BLaER1 (cell line): ENCODE measurements around the gene RGS14.
A peak's percentile ranks its signal among the peaks of the same experiment; 100 is the strongest.

Experiments
- H3K27ac ChIP-seq: shearing (Covaris generic); formaldehyde crosslinking; 2 replicates; pipeline ENCODE4 v1.8.1; 2022
- H3K27me3 ChIP-seq: shearing (Covaris generic); formaldehyde crosslinking; 2 replicates; pipeline ENCODE4 v1.8.1; 2022
- H3K36me3 ChIP-seq: shearing (Covaris generic); formaldehyde crosslinking; 2 replicates; pipeline ENCODE4 v1.8.1; 2022
- H3K4me1 ChIP-seq: shearing (Covaris generic); formaldehyde crosslinking; 2 replicates; pipeline ENCODE4 v1.8.1; 2022
- H3K4me2 ChIP-seq: shearing (Covaris generic); formaldehyde crosslinking; 2 replicates; pipeline ENCODE4 v1.8.1; 2022
- H3K4me3 ChIP-seq: shearing (Covaris generic); formaldehyde crosslinking; 2 replicates; pipeline ENCODE4 v1.8.1; 2022
- H3K9ac ChIP-seq: shearing (Covaris generic); formaldehyde crosslinking; 2 replicates; pipeline ENCODE4 v1.8.1; 2022
- H3K9me3 ChIP-seq: shearing (Covaris generic); formaldehyde crosslinking; 2 replicates; pipeline ENCODE4 v1.8.1; 2022
- H4K20me1 ChIP-seq: shearing (Covaris generic); formaldehyde crosslinking; 2 replicates; pipeline ENCODE4 v1.8.1; 2022
- Cebpa-rat ChIP-seq: shearing (Covaris generic); IDR thresholded peaks from 2 replicates; pipeline ENCODE4 v1.8.1; 2022

Gene RGS14, protein sequence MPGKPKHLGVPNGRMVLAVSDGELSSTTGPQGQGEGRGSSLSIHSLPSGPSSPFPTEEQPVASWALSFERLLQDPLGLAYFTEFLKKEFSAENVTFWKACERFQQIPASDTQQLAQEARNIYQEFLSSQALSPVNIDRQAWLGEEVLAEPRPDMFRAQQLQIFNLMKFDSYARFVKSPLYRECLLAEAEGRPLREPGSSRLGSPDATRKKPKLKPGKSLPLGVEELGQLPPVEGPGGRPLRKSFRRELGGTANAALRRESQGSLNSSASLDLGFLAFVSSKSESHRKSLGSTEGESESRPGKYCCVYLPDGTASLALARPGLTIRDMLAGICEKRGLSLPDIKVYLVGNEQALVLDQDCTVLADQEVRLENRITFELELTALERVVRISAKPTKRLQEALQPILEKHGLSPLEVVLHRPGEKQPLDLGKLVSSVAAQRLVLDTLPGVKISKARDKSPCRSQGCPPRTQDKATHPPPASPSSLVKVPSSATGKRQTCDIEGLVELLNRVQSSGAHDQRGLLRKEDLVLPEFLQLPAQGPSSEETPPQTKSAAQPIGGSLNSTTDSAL

GRCh38 chr5:177357459-177358351, at the start of gene RGS14:
Gene RGS14, plus strand, starts transcription at chr5:177357924. Its CDS starts 101 bp downstream, at chr5:177358025.
- H3K4me1 ChIP-seq, result peaks cover 77% of the 10 kb centered on the region
- no peaks in the 10 kb centered on the region for H3K36me3 ChIP-seq
- H3K27me3 ChIP-seq, result no peaks in the 10 kb centered on the region
- no peaks in the 10 kb centered on the region for H4K20me1 ChIP-seq
- H3K4me2 ChIP-seq, result peak within 1 kb of the TSS; percentile 99
- H3K4me3 ChIP-seq, result peak within 1 kb of the TSS; percentile 73
- peak within 1 kb of the TSS; percentile 82 for H3K9ac ChIP-seq
- peak within 1 kb of the TSS; percentile 88 for H3K27ac ChIP-seq
- TF ChIP-seq Cebpa-rat, result no peak
- no peaks in the 10 kb centered on the region for H3K9me3 ChIP-seq

GRCh38 chr5:177308740-177309139, 49.0 kb upstream of the RGS14 start:
- H3K4me2 ChIP-seq, result peak overlapping the region; percentile 100
- H3K9me3 ChIP-seq, result no peaks in the 10 kb centered on the region
- no peak for TF ChIP-seq Cebpa-rat
- H3K27ac ChIP-seq, result peak overlapping the region; percentile 97
- peak overlapping the region; percentile 92 for H3K4me3 ChIP-seq
- H3K36me3 ChIP-seq, result peaks cover 52% of the 10 kb centered on the region
- peaks cover 81% of the 10 kb centered on the region for H3K4me1 ChIP-seq
- H3K9ac ChIP-seq, result peak overlapping the region; percentile 98
- H4K20me1 ChIP-seq, result peaks cover 92% of the 10 kb centered on the region
- no peaks in the 10 kb centered on the region for H3K27me3 ChIP-seq

GRCh38 chr5:177309351-177310191, 48.2 kb upstream of the RGS14 start:
- no peak for TF ChIP-seq Cebpa-rat
- Histone ChIP-seq H3K27ac (peak overlapping the region; percentile 97), H3K9ac (peak overlapping the region; percentile 98), H4K20me1 (peaks cover 92% of the 10 kb centered on the region), H3K9me3 (no peaks in the 10 kb centered on the region), H3K4me3 (peak overlapping the region; percentile 92), H3K4me1 (peaks cover 85% of the 10 kb centered on the region), H3K4me2 (peak overlapping the region; percentile 100), H3K27me3 (no peaks in the 10 kb centered on the region), H3K36me3 (peaks cover 52% of the 10 kb centered on the region)

DNA sequence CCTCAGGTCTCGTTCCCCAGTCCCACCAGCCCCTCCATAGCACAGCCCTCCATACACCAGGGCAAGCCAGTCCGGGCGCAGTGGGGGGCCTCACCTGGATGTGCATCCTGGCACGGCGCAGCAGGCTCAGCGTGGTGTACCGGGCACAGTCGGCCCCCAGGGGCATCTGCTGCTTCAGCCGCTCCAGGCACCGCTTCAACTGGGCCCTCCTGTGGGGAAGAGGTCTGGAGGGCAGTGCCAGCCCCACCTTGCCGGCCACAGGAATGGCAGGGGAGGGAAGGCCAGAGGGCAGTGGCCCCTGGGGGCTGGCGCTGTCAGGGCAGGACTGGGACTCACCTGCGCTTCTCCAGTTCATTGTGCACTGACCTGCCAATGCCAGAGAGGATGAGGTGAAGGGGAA, 47.4 kb upstream of the RGS14 start:
- H3K9me3 ChIP-seq, result no peaks in the 10 kb centered on the region
- no peaks in the 10 kb centered on the region for H3K27me3 ChIP-seq
- H3K4me1 ChIP-seq, result peaks cover 79% of the 10 kb centered on the region
- peaks cover 92% of the 10 kb centered on the region for H4K20me1 ChIP-seq
- H3K4me3 ChIP-seq, result peak overlapping the region; percentile 92
- H3K4me2 ChIP-seq, result peak overlapping the region; percentile 100
- peak overlapping the region; percentile 97 for H3K27ac ChIP-seq
- H3K9ac ChIP-seq, result peak overlapping the region; percentile 98
- TF ChIP-seq Cebpa-rat, result no peak
- H3K36me3 ChIP-seq, result peaks cover 48% of the 10 kb centered on the region

DNA sequence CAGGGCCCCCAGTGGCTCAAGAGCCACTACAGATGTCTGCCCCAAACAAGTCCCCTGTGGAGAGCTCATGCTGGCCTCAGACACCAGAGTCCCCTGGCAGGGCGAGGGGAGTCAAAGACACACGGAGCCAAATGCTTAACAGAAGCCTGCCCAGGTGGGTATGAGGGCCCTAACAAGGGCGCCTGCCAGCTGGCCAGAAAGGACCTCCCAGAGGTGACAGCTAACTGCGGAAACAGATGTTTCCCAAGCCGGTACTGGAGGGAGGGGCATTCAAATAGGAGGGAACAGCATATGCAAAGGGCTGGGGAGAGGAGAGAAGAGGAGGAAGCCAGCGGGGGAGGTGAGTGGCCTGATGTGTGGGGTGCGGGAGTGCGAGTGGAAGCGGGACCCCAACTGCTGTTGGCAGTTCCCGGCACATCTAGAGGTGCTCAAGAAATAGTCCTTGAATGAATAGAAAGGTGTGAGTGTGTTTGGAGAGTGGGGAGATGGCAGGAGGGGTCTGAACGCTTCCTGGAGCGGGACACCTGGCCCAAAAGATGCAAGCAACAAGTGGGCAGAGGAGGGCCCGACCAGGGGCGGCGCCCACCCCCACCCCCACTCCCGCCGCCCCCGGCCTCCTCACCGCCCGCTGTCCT, 46.9 kb upstream of the RGS14 start:
- Histone ChIP-seq H3K9me3 (no peaks in the 10 kb centered on the region), H3K27ac (peak overlapping the region; percentile 97), H3K9ac (peak overlapping the region; percentile 98), H4K20me1 (peaks cover 86% of the 10 kb centered on the region), H3K4me3 (peak overlapping the region; percentile 92), H3K4me1 (peaks cover 74% of the 10 kb centered on the region), H3K4me2 (peak overlapping the region; percentile 100), H3K36me3 (peaks cover 43% of the 10 kb centered on the region), H3K27me3 (no peaks in the 10 kb centered on the region)
- no peak for TF ChIP-seq Cebpa-rat

GRCh38 chr5:177311392-177311722, 46.4 kb upstream of the RGS14 start:
- peak overlapping the region; percentile 92 for H3K4me3 ChIP-seq
- no peak for TF ChIP-seq Cebpa-rat
- H3K9ac ChIP-seq, result peak overlapping the region; percentile 98
- H3K4me1 ChIP-seq, result peaks cover 69% of the 10 kb centered on the region
- H3K4me2 ChIP-seq, result peak overlapping the region; percentile 100
- no peaks in the 10 kb centered on the region for H3K9me3 ChIP-seq
- H3K27ac ChIP-seq, result peak overlapping the region; percentile 97
- H3K36me3 ChIP-seq, result peaks cover 41% of the 10 kb centered on the region
- H4K20me1 ChIP-seq, result peaks cover 81% of the 10 kb centered on the region
- no peaks in the 10 kb centered on the region for H3K27me3 ChIP-seq

DNA sequence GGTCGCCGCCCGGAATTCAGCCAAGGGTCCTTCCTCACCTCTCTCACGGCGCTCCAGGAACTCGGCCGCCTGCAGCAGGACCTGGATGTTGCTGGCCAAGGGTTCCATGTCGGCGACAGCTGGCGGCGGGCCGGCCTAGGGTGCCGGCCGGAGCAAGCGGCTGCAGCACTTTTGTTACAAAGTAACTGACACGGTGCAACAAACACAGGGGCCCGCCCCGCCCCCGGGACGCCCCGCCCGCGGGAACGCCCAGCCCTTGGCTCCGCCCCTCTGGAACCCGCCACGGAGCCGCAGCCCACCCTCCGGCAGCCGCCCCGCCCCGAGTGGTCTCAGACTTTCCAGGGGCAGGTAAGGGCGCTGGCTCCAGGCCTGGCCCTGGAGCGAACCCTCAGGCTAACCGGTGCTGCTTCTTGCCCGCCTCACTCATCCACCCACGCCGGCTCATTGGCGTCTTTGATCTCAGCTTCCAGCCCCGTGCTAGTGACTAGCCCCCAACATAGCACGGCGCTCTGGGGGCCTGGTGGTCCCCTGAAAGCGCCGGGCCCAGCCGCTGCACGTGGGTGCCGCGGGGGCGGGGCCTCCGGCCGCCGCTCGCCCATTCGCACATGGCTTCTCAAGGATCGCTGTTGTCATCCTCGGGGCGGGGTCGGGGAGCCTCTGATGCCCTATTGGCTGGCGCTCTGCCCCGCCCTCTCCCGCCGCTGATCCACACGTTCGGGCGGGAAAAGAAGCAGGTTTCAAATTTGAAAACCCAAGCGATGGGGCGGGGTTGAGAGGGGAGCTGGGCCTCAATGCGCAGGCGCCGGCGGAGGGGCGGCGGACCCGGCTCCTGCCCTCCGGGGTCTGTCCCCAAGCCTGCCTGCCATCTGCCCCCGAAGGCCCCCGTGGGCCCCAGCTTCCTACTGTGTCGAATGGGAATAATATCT, 45.7 kb upstream of the RGS14 start, which contains the start of gene MXD3:
Gene MXD3, minus strand, starts transcription at position 176 of the 926 bp plus-strand sequence. Its CDS starts 68 bp downstream, at position 108.
- no peak for TF ChIP-seq Cebpa-rat
- Histone ChIP-seq H3K4me3 (peak within 1 kb of the TSS; percentile 92), H4K20me1 (peaks cover 76% of the 10 kb centered on the region), H3K27ac (peak within 1 kb of the TSS; percentile 97), H3K9me3 (no peaks in the 10 kb centered on the region), H3K9ac (peak within 1 kb of the TSS; percentile 98), H3K4me1 (peaks cover 62% of the 10 kb centered on the region), H3K27me3 (no peaks in the 10 kb centered on the region), H3K4me2 (peak within 1 kb of the TSS; percentile 100), H3K36me3 (peaks cover 37% of the 10 kb centered on the region)
